Fibroblast of peridontal ligament (primary cell): Measurements from ENCODE around the gene RTEL1.
A peak's percentile ranks its signal among the peaks of the same experiment; 100 is the strongest.

Experiments used
- DNase-seq: peaks from one replicate; pipeline ENCODE4 v3.0.0-alpha.2; 2010; ENCODE audit errors: extremely low read depth

Gene RTEL1

GRCh38 chr20:63690003-63690897, 32.1 kb downstream of the RTEL1 start:
- no peak for DNase-seq

GRCh38 chr20:63690898-63691710, 33.0 kb downstream of the RTEL1 start:
- DNase-seq: no peak

- no peak for DNase-seq
Observed at GRCh38 chr20:63691711-63692435, 33.8 kb downstream of the RTEL1 start.

- no peak for DNase-seq
Observed at GRCh38 chr20:63692436-63693082, 34.4 kb downstream of the RTEL1 start.

- no peak for DNase-seq
Observed at GRCh38 chr20:63693083-63693732, 35.1 kb downstream of the RTEL1 start.

- DNase-seq: no peak
Observed at GRCh38 chr20:63693733-63694583, 35.8 kb downstream of the RTEL1 start.

- DNase-seq: no peak
Observed at GRCh38 chr20:63694584-63695423, 36.7 kb downstream of the RTEL1 start.

GRCh38 chr20:63695424-63696305, 37.6 kb downstream of the RTEL1 start:
- no peak for DNase-seq

GRCh38 chr20:63696306-63696627, 38.2 kb downstream of the RTEL1 start:
- DNase-seq: no peak

GRCh38 chr20:63696628-63697356, 38.7 kb downstream of the RTEL1 start, which contains the start of gene TNFRSF6B:
TSS of gene TNFRSF6B (plus strand) at chr20:63696652. CDS start at chr20:63696768, 116 bp downstream.
- no peak for DNase-seq

- no peak for DNase-seq
Observed at GRCh38 chr20:63697357-63697867, 39.3 kb downstream of the RTEL1 start.

GRCh38 chr20:63697868-63698545, 39.9 kb downstream of the RTEL1 start:
- DNase-seq: no peak

- DNase-seq: peak; percentile 75
Observed at GRCh38 chr20:63698739-63699465, 40.8 kb downstream of the RTEL1 start.

- DNase-seq: no peak
Observed at GRCh38 chr20:63699466-63700198, 41.5 kb downstream of the RTEL1 start.
